Measurements from ENCODE around the gene COPA.

The COPA gene

GRCh38 chr1:160362168-160362957 lies 19.3 kb upstream of the COPA start:
- no peak for DNase-seq

GRCh38 chr1:160361814-160362167 lies 18.7 kb upstream of the COPA start:
- no peak for DNase-seq

GRCh38 chr1:160361199-160361598 lies 18.1 kb upstream of the COPA start:
- DNase-seq, result no peak

- no peak for DNase-seq
Observed at GRCh38 chr1:160360227-160360695, 17.2 kb upstream of the COPA start.

- no peak for DNase-seq
Observed at GRCh38 chr1:160359559-160360226, 16.6 kb upstream of the COPA start.

- no peak for DNase-seq
Observed at GRCh38 chr1:160358073-160358472, 15.0 kb upstream of the COPA start.

- no peak for DNase-seq
Observed at GRCh38 chr1:160357286-160358002, 14.4 kb upstream of the COPA start.

GRCh38 chr1:160354388-160354985 lies 11.4 kb upstream of the COPA start:
- no peak for DNase-seq

- DNase-seq, result no peak
Observed at GRCh38 chr1:160353223-160353622, 10.2 kb upstream of the COPA start.

- no peak for DNase-seq
Observed at GRCh38 chr1:160352555-160352954, 9.5 kb upstream of the COPA start.

- no peak for DNase-seq
Observed at GRCh38 chr1:160351629-160352028, 8.6 kb upstream of the COPA start.

- no peak for DNase-seq
Observed at GRCh38 chr1:160346958-160347357, 3.9 kb upstream of the COPA start.

GRCh38 chr1:160346463-160346862 lies 3.4 kb upstream of the COPA start:
- DNase-seq, result no peak

GRCh38 chr1:160344936-160345335 lies 1.9 kb upstream of the COPA start:
- no peak for DNase-seq

- no peak for DNase-seq
Observed at GRCh38 chr1:160344241-160344640, 1.2 kb upstream of the COPA start.

GRCh38 chr1:160342526-160342925 lies 524 bp downstream of the COPA start:
- DNase-seq, result no peak

GRCh38 chr1:160340866-160341265 lies 2.2 kb downstream of the COPA start:
- no peak for DNase-seq

- DNase-seq, result no peak
Observed at GRCh38 chr1:160340146-160340545, 2.9 kb downstream of the COPA start.

- no peak for DNase-seq
Observed at GRCh38 chr1:160338580-160338979, 4.5 kb downstream of the COPA start.

GRCh38 chr1:160332516-160332915 lies 10.5 kb downstream of the COPA start:
- no peak for DNase-seq

GRCh38 chr1:160330119-160330518 lies 12.9 kb downstream of the COPA start:
- no peak for DNase-seq

- no peak for DNase-seq
Observed at GRCh38 chr1:160328184-160328583, 14.9 kb downstream of the COPA start.

- DNase-seq, result no peak
Observed at GRCh38 chr1:160326418-160326817, 16.6 kb downstream of the COPA start.
